OCI-LY7 (cell line): ENCODE measurements around the gene GIPC2.

Experiments used
- EZH2phosphoT487 ChIP-seq: fragments of 200-600 bp; sonication (generic); IDR thresholded peaks from 2 replicates; pipeline ENCODE4 v1.6.1; 2018; ENCODE audit warnings: low read depth, borderline replicate concordance, mild to moderate bottlenecking, mixed run types, antibody characterized with exemption, low read length, moderate library complexity, mixed read lengths
- TF ChIP-seq, protein P1 (sequence below): fragments of 200-600 bp; sonication (generic); conservative IDR thresholded peaks from 2 replicates; pipeline ENCODE4 v1.5.1; 2014; ENCODE audit warnings: mild to moderate bottlenecking, antibody characterized with exemption, low read length, moderate library complexity, mixed read lengths

- TF ChIP-seq, protein P1, sequence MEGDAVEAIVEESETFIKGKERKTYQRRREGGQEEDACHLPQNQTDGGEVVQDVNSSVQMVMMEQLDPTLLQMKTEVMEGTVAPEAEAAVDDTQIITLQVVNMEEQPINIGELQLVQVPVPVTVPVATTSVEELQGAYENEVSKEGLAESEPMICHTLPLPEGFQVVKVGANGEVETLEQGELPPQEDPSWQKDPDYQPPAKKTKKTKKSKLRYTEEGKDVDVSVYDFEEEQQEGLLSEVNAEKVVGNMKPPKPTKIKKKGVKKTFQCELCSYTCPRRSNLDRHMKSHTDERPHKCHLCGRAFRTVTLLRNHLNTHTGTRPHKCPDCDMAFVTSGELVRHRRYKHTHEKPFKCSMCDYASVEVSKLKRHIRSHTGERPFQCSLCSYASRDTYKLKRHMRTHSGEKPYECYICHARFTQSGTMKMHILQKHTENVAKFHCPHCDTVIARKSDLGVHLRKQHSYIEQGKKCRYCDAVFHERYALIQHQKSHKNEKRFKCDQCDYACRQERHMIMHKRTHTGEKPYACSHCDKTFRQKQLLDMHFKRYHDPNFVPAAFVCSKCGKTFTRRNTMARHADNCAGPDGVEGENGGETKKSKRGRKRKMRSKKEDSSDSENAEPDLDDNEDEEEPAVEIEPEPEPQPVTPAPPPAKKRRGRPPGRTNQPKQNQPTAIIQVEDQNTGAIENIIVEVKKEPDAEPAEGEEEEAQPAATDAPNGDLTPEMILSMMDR: no peak
- TF ChIP-seq EZH2phosphoT487: no peak
Measured at GRCh38 chr1:78040484-78041089, 5.2 kb upstream of the GIPC2 start.
